ES-I3 (cell line): ENCODE results near the gene MASP1.
A peak's percentile ranks its signal among the peaks of the same experiment; 100 is the strongest.

ENCODE experiments used
- H3K36me3 ChIP-seq: 2 replicates; pipeline ENCODE4 v1.6.1; 2013; ENCODE audit warnings: mild to moderate bottlenecking, low read length, control low read depth, moderate library complexity; ENCODE audit not compliant: insufficient read depth
- H3K4me1 ChIP-seq: 2 replicates; pipeline ENCODE4 v1.6.1; 2013; ENCODE audit warnings: mild to moderate bottlenecking, control low read depth, low read length; ENCODE audit not compliant: insufficient read depth
- H3K9ac ChIP-seq: 2 replicates; pipeline ENCODE4 v1.6.1; 2013; ENCODE audit warnings: low read depth, mild to moderate bottlenecking, low read length, moderate library complexity
- H3K9me3 ChIP-seq: 2 replicates; pipeline ENCODE4 v1.6.1; 2013; ENCODE audit warnings: mild to moderate bottlenecking, low read length, moderate library complexity; ENCODE audit not compliant: control insufficient read depth, insufficient read depth

Gene MASP1

DNA sequence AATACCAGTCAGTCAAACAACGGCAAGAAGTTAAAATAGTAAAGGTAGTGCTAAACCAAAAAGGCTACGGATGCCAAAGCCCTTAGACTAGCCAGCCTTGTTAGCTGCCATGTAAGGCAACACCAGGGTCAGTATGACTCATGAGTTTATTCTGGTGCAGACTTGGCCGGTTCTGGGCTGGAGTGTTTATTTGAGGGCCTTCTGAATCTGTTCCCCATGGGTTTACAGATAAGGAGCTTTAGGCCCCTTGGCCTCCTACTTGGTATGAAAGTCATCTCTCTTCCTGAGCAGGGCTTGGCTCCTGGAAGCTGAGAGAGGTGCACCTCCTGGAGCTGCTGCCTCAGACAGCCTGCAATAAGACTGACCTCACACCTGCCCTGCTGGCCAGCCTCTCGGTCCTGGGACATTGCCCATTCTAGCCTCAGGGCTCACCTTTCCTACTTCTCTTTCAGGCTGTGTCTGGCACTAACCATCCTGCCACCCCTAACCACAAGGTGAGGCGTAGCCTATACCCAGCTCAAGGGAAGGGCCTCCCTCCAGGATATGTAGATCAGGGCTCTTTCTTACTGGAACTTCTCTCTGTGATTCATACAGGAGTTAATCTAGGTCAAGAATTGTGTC is 104.6 kb downstream of the MASP1 start:
- Histone ChIP-seq H3K4me1 (peaks cover 54% of the 10 kb centered on the region), H3K36me3 (no peaks in the 10 kb centered on the region), H3K9ac (peak overlapping the region; percentile 14; the same call in 1 of the 2 replicates), H3K9me3 (no peaks in the 10 kb centered on the region)

DNA sequence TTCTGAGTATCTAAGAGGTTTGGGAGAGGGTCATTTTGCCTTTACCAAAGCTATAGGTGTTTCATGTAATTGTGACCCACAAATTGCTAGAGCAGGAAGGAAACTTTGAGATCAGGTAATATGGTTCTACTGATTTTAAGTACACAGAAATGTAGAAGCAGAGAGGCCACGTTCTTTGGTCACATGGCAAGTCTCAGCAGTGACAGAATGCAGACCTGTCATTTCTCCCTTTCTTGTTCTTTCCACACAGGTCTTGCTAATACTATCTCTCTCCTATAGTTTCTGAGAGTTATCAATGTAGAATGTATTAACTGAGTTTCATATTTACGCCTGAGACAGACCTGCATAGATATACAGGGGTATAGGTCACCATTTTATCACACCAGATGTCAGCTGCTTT is 105.2 kb downstream of the MASP1 start:
- peaks cover 60% of the 10 kb centered on the region for H3K4me1 ChIP-seq
- peak overlapping the region; percentile 14; the same call in 1 of the 2 replicates for H3K9ac ChIP-seq
- H3K9me3 ChIP-seq = no peaks in the 10 kb centered on the region
- H3K36me3 ChIP-seq = no peaks in the 10 kb centered on the region

DNA sequence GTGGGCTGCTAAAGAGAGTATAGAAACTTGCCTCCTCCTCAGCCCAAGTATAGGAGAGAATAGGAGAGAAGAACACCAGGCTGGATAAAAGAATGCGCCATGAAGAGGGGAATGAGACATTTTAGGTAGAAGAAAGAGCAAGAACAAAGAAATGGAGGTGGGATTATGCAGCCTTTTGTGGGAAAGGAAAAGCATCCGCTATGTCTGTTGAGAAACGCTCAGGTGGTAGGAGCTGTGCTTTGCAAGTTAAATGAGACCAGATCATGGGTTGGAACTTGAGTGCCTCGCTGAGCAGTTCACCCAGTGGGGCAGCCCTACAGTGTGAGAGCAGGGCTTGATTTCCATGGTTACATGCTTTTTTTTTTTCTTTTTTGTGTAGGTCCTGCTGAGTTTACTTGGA is 105.8 kb downstream of the MASP1 start:
- peaks cover 62% of the 10 kb centered on the region for H3K4me1 ChIP-seq
- no peaks in the 10 kb centered on the region for H3K9me3 ChIP-seq
- no peaks in the 10 kb centered on the region for H3K36me3 ChIP-seq
- H3K9ac ChIP-seq = peak overlapping the region; percentile 34; the same call in 1 of the 2 replicates
